Testis (tissue), 2 donors: ENCODE measurements around the gene FUT8.

Experiments used
- CTCF ChIP-seq, 3 experiments: fragments of 450-650 bp in 2 of 3; fragments of 200-600 bp in 1 of 3; sonication (generic) in 1 of 3; IDR thresholded peaks; one replicate each; pipeline ENCODE4 v1.5.1; 2016 to 2019; ENCODE audit warnings: antibody characterized with exemption in 3 of 3, mild to moderate bottlenecking in 2 of 3, moderate library complexity in 1 of 3
- POLR2A ChIP-seq: fragments of 450-650 bp; IDR thresholded peaks from one replicate; pipeline ENCODE4 v1.6.1; 2017; ENCODE audit warnings: antibody characterized with exemption, mild to moderate bottlenecking, moderate library complexity

- TF ChIP-seq CTCF (IDR thresholded peaks at IDR 0.05) (no peak), POLR2A (no peak)
These were observed 264.0 kb downstream of the FUT8 start for GRCh38 chr14:65676361-65677014.
